KOPT-K1 (cell line): ENCODE results near the gene HOXD12.

Experiments used
- H3K27ac ChIP-seq: fragments of 200-600 bp; sonication (generic); 2 replicates; pipeline ENCODE4 v1.5.1; 2016; ENCODE audit warnings: antibody characterized with exemption, mild to moderate bottlenecking, low read depth, low read length; ENCODE audit not compliant: poor library complexity, severe bottlenecking
- H3K36me3 ChIP-seq: fragments of 200-600 bp; sonication (generic); 2 replicates; pipeline ENCODE4 v1.5.1; 2017; ENCODE audit warnings: antibody characterized with exemption, mild to moderate bottlenecking, low read length, moderate library complexity; ENCODE audit not compliant: insufficient read depth
- H3K9me3 ChIP-seq: fragments of 200-600 bp; sonication (generic); 2 replicates; pipeline ENCODE4 v1.5.1; 2017; ENCODE audit warnings: antibody characterized with exemption, low read length, mild to moderate bottlenecking; ENCODE audit not compliant: insufficient read depth, poor library complexity, severe bottlenecking

Gene HOXD12

DNA sequence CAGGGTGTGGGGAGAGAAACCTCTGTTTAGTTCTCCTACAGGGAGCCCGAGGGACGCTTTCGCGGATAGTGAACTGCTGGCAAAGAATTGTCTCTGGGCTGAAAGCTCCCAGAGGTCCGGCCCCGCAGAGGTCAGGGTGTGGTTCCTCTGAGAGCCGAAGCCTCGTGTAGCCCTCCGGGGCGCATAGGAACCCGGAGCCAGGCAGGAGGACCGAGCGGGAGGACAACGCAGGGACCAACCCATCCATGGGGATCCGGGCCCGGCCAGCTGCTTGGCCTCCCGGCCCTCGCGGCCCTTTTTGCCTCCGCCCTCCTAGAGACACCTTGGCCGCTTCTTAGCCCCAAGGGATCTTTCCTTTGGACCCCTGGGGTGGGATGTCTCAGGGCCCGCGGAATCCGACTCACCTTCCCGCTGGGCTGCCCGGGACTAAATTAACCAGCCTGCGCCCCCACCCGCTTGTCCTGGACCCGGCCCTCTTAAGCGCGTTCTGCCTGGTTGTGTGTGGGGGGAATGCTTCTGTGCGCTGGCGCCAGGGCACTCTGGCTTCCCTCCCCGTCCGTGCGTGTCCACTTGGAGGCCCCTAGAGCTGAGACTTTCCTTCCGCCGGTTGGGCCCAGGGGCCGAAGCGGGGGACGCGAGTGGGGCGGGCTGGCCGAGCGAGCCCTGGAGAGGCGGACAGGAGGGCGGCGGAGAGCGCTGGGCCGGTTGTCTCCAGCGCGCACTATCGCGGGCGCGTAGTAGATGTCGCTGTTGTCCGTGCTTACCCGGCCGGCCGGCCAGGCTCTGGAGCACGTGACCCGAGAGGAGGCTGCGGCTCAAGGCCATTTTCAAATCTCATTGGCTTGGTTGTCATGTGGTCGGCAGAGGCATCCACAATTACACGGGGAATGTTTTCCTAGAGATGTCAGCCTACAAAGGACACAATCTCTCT, 16.6 kb downstream of the HOXD12 start, which contains the start of gene HOXD10:
Gene HOXD10 (plus strand): TSS at position 896 of the 931 bp plus-strand sequence. CDS start 56 bp downstream, outside the sequence.
- Histone ChIP-seq H3K9me3 (no peaks in the 10 kb centered on the region), H3K36me3 (no peaks in the 10 kb centered on the region), H3K27ac (no peak within 1 kb of the TSS)

DNA sequence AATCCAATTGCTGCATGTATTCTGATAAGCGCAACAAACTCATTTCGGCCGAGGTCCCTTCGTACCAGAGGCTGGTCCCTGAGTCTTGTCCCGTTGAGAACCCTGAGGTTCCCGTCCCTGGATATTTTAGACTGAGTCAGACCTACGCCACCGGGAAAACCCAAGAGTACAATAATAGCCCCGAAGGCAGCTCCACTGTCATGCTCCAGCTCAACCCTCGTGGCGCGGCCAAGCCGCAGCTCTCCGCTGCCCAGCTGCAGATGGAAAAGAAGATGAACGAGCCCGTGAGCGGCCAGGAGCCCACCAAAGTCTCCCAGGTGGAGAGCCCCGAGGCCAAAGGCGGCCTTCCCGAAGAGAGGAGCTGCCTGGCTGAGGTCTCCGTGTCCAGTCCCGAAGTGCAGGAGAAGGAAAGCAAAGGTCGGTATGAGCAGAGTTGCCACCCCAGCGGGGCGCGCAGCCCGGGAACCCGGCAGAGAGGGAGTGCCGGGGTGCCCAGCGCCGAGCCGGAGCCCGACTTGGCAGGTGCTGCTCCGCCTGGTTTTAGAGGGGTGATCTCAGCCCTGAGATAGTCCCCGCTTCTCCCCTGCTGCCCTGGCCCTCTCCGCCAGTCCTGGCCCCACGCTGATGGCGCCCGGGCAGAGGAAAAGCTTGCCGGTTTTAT, 17.7 kb downstream of the HOXD12 start:
- H3K27ac ChIP-seq = no peak overlapping the region
- no peaks in the 10 kb centered on the region for H3K36me3 ChIP-seq
- H3K9me3 ChIP-seq = no peaks in the 10 kb centered on the region

DNA sequence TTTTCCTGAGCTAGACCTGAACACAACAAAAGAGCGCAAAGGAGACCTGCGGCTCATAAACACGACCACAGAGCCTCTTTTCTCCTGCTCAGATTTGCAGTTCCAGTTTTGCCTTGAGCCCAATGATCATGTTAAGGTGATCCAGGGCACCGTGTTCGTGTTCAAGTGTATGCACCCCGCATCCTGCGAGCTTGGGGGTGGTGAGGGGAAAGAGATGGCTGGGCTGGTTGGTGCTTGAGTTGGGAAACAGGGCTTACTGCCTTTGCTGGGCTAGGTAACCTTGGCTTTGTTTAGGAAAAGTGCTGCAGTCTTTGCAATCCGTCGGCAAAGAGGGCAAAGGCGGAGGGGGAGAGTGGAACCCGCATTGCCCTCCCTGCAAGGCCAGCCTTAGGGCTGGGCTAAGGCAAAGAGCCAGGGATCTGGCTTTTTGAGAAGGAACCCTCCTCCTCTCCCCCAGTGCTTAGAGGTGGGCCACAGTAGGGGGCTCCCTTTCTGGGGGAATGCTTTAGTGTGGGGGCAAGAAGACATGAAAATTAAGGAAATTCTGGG, 18.3 kb downstream of the HOXD12 start:
- no peak overlapping the region for H3K27ac ChIP-seq
- H3K9me3 ChIP-seq = no peaks in the 10 kb centered on the region
- H3K36me3 ChIP-seq = no peaks in the 10 kb centered on the region

- no peaks in the 10 kb centered on the region for H3K36me3 ChIP-seq
- H3K9me3 ChIP-seq = no peaks in the 10 kb centered on the region
- H3K27ac ChIP-seq = no peak overlapping the region
Measured at GRCh38 chr2:176118601-176119339, 19.2 kb downstream of the HOXD12 start.

- Histone ChIP-seq H3K9me3 (no peaks in the 10 kb centered on the region), H3K27ac (no peak overlapping the region), H3K36me3 (no peaks in the 10 kb centered on the region)
Measured at GRCh38 chr2:176120364-176121189, 21.0 kb downstream of the HOXD12 start.

DNA sequence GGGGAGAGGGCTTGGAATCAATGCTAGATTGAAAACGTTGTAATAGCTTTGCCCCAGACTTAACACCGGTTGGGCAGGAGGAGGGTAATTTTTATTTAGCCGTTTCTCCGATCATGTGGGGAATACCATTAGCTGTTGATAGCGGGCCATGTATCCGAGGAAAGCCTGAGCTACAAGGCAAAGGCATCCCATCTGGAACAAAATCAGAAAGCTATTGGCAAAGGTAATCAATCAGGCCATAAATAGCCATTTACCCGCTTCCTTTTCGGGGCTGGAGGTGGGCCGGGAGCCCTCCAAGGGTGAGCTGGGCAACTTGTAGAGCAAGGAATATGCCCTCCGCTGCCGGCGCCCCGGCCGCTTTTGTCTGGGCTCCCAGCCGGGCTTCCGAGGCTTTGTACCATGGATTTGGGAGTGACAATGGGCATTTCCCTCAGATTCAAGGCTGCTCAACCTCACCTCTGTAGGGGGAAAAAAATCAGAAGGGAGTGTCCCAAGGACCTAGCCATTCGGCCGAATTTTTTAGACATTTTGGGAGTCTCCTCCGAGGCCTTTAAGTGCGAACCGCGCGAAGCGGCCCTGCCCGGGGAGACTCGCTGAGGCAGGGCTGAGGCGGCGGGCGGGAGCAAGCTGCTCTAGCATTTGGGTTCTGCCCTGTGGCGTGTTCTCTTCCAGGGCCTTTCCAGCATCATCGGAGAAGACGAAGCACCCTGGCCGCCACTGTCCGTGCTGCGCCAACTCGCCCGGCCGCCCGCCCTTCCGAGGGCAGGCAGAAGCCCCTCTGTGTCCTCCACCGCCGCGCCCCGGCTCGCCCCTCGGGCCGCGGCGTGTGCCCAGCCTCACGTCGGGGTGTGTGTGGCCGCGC, 21.8 kb downstream of the HOXD12 start:
- Histone ChIP-seq H3K9me3 (no peaks in the 10 kb centered on the region), H3K27ac (no peak overlapping the region), H3K36me3 (no peaks in the 10 kb centered on the region)

DNA sequence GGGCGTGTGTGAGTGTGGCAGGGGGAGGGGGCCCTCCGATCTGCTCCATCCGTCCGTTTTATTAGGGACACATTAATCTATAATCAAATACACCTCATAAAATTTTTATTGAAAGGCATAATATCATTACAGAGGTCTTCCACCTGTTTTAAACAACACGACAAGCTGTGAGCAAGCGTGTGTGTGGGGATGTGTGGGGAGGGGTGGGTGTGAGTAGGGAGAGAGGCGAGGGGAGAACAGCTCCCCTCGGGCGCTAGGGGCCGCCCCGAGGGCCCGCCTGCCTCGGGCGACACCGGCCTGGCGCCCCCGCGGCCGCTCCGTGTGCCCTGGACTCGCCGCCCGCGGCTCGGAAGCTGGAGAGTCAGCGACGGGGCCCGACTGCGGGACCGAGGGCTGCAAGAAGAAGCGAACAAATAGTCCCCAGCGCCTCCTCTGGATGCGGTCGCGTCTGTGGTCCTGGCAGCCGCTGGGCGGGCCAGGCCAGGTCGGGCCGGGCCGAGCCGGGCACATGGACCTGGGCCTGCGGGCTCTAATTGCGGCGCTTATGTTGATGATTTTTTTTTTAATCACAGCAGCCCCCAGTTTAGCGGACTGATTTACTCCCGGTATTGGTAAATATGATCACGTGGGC, 22.6 kb downstream of the HOXD12 start:
- Histone ChIP-seq H3K9me3 (no peaks in the 10 kb centered on the region), H3K36me3 (no peaks in the 10 kb centered on the region), H3K27ac (no peak overlapping the region)

GRCh38 chr2:176122683-176123410, 23.3 kb downstream of the HOXD12 start, which contains the start of gene HOXD9:
Gene HOXD9, plus strand, starts transcription at chr2:176122719. Its CDS starts 50 bp downstream, at chr2:176122769.
- no peaks in the 10 kb centered on the region for H3K9me3 ChIP-seq
- H3K36me3 ChIP-seq = no peaks in the 10 kb centered on the region
- H3K27ac ChIP-seq = no peak within 1 kb of the TSS

DNA sequence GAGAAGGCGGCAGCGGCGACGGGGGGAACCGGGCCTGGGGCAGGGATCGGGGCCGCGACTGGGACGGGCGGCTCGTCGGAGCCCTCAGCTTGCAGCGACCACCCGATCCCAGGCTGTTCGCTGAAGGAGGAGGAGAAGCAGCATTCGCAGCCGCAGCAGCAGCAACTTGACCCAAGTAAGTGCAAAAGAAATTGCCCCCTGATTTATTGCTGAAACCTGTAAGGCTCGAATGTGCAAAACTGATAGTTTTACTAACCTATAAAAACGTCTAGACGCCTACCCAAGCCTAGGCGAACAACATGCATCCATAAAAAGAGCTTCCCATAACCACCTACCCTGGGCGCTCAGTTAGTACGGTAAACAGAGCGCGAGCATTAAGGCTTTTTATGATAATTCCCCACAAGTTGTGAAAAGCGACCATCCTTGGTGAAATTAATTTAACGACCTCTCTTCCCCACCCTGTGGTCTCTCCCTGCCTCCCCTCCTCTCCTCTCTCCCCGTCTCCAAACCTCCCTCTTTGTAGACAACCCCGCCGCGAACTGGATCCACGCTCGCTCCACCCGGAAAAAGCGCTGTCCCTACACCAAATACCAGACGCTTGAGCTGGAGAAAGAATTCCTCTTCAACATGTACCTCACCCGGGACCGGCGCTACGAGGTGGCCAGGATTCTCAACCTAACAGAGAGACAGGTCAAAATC, 24.0 kb downstream of the HOXD12 start:
- H3K27ac ChIP-seq = no peak overlapping the region
- H3K36me3 ChIP-seq = no peaks in the 10 kb centered on the region
- H3K9me3 ChIP-seq = no peaks in the 10 kb centered on the region

DNA sequence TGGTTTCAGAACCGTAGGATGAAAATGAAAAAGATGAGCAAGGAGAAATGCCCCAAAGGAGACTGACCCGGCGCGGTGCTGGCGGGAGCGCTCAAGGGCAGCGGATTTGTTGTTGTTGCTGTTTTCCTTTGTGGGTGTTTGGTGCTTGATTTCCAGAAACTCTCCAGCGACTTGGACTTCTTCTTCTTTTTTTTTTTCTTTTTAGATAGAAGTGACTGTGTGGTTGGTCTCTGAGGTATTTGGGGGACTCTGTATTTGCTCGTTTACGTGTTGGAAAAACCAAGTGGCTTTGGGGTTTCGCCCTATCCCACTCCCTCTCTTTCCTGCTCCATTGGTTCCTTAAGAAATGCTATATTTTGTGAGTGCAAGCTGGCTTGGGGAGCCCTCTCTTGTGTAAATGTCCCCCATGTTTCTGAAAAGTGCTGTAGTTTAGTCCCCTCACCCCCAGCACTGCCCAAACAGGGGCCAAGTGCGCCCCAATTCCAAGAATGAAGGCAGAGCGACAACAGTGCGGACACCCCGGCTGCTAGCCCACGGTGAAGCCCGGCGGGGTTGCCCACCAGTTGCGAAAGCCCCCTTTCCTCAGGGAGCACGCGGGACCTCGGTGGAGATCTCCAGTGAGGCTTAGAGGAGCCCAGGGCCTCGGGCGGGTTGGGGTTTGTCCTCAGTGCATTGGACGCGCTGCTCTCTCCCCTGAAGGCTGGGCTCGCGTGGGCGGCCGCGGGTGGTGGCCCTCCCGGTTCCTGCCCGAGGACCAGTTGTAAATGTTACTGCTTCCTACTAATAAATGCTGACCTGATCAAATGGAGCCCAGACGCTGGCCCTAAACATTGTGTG, 24.7 kb downstream of the HOXD12 start:
- Histone ChIP-seq H3K9me3 (no peaks in the 10 kb centered on the region), H3K36me3 (no peaks in the 10 kb centered on the region), H3K27ac (no peak overlapping the region)

DNA sequence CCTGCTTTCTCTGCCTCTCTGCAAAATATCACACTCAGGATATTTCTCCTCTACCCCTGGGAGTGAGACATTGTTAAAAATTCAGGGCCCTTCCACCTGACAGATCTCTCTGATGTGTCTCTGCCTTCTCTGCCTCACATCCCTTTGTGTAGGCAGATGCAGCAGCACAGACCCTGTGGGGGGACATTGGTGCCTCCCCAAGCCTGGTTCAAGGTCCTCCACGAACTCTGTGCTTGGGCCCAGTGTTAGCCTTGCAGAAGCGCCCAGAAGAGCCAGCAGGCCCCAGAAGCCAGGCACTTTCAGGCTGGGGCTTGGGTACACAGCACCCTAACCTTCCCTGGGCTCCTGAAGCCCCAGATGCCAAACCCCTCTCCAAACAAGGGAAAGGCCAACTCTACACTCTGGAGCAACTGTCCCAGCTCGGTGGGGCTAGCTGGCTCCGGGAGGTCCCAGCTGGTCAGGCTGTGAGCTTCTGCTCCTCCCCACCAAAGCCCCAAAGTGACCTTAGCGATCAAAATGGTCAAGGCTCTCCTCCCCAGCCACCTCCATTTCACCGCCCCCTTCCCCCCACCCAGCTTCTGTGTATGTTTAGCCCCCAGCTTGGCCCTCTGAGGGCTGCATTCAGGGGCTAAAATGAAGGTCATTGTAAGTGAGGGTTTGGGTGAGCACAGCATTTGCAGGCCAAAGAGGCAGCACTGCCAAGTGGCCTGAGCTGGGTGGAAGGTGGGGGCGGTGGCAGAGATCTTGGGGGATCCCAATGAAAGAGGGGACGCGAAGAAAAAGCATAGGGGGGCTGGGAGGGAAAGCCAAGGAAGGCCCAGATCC, 25.6 kb downstream of the HOXD12 start:
- H3K36me3 ChIP-seq = no peaks in the 10 kb centered on the region
- no peak overlapping the region for H3K27ac ChIP-seq
- H3K9me3 ChIP-seq = no peaks in the 10 kb centered on the region
